ENCODE measurements around the gene BTN1A1.

GRCh38 chr6:26553635-26554446 lies 53.7 kb downstream of the BTN1A1 start:
- TF ChIP-seq POLR2A (IDR thresholded peaks at IDR 0.05; ENCODE audit: low read depth, low read length) (no peak), POLR2AphosphoS5 (IDR thresholded peaks at IDR 0.05; ENCODE audit: low read depth, low read length) (no peak), PAX5 (IDR thresholded peaks at IDR 0.05; ENCODE audit: insufficient read depth, low read length, severe bottlenecking) (no peak)
